Inferior parietal cortex (tissue), 1 donor: ENCODE data around the gene SLC50A1.
"Not testable (repeated sequence)": the region's sequence is repeated elsewhere in the genome, so short reads cannot be mapped to it uniquely, and the experiment has no call there.

Source experiments
- DNase-seq: peaks from one replicate; pipeline ENCODE4 v3.0.0-alpha.2; 2016; ENCODE audit errors: extremely low spot score

The SLC50A1 gene

GRCh38 chr1:155116113-155116764, 19.4 kb upstream of the SLC50A1 start:
- no peak for DNase-seq

- no peak for DNase-seq
Measured at GRCh38 chr1:155117610-155118009, 18.0 kb upstream of the SLC50A1 start.

- not testable (repeated sequence) for DNase-seq
Measured at GRCh38 chr1:155118090-155118489, 17.6 kb upstream of the SLC50A1 start.

GRCh38 chr1:155120253-155120652, 15.4 kb upstream of the SLC50A1 start:
- DNase-seq = no peak

DNA sequence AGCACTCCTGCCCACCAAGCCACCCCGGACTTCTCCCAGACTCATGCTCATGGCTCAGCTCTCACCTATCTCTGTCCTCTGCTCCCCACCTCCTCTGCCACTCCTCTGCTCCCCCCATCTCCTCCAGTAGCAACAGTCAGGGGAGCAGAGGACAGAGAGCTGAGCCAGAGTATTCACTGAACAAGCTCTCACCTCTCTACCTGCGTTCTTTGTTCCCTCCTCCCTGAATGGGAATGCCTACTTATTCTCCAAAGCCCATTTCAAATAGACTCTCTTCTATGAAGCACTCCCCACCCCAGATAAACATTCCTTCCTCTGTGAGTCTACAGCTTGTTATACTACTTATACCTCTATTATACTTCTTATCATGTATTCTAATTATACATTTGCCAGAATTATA, 14.4 kb upstream of the SLC50A1 start:
- DNase-seq = no peak

GRCh38 chr1:155122308-155122707, 13.3 kb upstream of the SLC50A1 start:
- no peak for DNase-seq

GRCh38 chr1:155123801-155124200, 11.9 kb upstream of the SLC50A1 start:
- DNase-seq = no peak

- no peak for DNase-seq
Measured at GRCh38 chr1:155124503-155125463, 10.9 kb upstream of the SLC50A1 start.

- DNase-seq = peak; percentile 27
Measured at GRCh38 chr1:155125511-155125945, 10.1 kb upstream of the SLC50A1 start.

GRCh38 chr1:155125946-155126555, 9.6 kb upstream of the SLC50A1 start:
- DNase-seq = peak; percentile 71

DNA sequence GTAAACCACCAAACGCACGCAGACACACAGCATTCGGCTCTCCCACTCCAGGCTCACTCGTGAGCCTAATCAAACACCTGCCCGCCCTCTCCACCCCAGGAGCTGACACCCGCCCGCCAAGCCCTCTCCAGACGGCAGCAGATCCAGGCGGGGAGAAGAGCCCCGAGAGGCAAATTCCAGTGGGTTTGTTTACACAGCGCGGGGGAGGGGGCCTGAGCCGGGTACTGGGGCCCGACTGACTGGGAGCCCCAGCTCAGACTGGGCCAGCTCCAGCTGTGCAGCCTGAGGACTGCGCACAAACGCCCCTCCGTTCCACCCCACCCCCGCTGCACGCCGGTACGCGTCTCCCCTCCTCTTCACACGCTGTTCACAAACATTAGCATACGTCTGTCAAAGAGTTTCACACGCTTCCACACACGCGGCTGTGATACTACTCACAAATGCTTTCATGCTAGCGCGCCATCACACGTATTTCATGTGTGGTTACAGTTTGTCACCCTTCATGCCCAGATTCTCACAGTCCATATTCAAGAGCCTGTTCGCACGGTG, 9.0 kb upstream of the SLC50A1 start:
- no peak for DNase-seq

- DNase-seq = peak; percentile 89
Measured at GRCh38 chr1:155127105-155127966, 8.3 kb upstream of the SLC50A1 start, which contains the start of gene EFNA1. EFNA1 (plus strand) TSS chr1:155127876; CDS start chr1:155127978, 102 bp downstream.

- DNase-seq = no peak
Measured at GRCh38 chr1:155127967-155128754, 7.5 kb upstream of the SLC50A1 start.

DNA sequence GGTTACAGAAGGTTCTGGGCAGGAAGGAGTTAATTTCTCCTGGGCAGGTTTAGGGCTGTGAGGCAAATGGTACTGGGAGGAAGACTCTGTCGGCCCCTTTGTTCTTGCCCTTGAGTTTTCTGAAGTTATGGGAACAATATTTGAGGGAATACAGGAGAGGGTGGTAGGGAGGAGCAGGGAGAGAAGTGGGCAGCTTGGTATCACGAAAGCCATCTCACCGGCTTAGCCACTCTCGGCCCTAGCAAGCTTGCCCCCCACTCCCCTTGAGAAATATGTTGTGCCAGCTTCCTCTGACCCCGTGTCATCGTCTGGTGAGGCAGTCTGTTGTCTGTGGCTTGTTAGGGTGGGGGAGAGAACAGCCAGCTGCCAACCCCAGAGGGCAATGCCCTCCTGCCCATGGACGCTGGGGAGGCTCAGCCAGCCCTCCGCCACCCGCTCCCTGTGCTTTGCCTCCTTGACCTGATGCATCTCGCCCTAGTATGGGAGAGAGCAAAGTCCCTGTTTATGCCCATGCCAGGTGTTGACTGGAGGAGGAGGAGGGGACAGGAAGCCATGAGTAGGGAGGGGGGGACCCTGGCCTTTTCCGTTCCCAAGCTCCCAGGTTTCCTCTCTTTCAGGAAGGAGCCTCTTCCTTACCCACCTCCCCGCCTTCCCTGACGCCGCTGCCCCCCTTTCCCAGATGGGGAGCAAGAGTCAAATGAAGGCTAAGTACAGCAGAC, 6.7 kb upstream of the SLC50A1 start:
- DNase-seq = no peak

- DNase-seq = no peak
Measured at GRCh38 chr1:155130272-155131006, 5.2 kb upstream of the SLC50A1 start.

- no peak for DNase-seq
Measured at GRCh38 chr1:155131285-155131684, 4.4 kb upstream of the SLC50A1 start.

GRCh38 chr1:155131856-155132255, 3.8 kb upstream of the SLC50A1 start:
- no peak for DNase-seq

- no peak for DNase-seq
Measured at GRCh38 chr1:155133799-155134281, 1.8 kb upstream of the SLC50A1 start.

- no peak for DNase-seq
Measured at GRCh38 chr1:155134322-155134721, 1.3 kb upstream of the SLC50A1 start.
